GM12878 (cell line): ENCODE results near the gene RBMY1J. TPM values are rescaled to one million over a fixed set of nuclear protein-coding genes. Genes with fewer than 3 reads are reported as not detected.
"Not testable (repeated sequence)": the region's sequence is repeated elsewhere in the genome, so short reads cannot be mapped to it uniquely, and the experiment has no call there.

Source experiments
- ATAC-seq: fragments of 200-7000 bp; cut with Tn5 transposase; 3 replicates; pipeline ENCODE4 v1.9.1; 2020; ENCODE audit warnings: mild to moderate bottlenecking, moderate library complexity
- Bru-seq: library from RNA; stranded (reverse); fragments of 400-500 nt; gene quantifications from one replicate; lab custom pipeline; 2021; lab: Mats Ljungman, UMichigan
- BruChase-seq, 2 experiments: library from RNA; stranded (reverse); fragments of 400-500 nt; gene quantifications; one replicate each; lab custom pipeline; 2021; lab: Mats Ljungman, UMichigan
- BruUV-seq: library from RNA; stranded (reverse); fragments of 400-500 nt; replicated peaks from 2 replicates; lab custom pipeline; 2021; lab: Mats Ljungman, UMichigan
- CTCF ChIA-PET: fragments of 300-600 bp; sonication (Branson Sonifier 250); formaldehyde crosslinking; extraction: SDS; loops from one replicate; lab custom pipeline; 2021; ENCODE audit warnings: inconsistent platforms; lab: Yijun Ruan, JAX
- POLR2A ChIA-PET: fragments of 350-600 bp; formaldehyde crosslinking; extraction: SDS; loops from one replicate; lab custom pipeline; 2021; ENCODE audit warnings: inconsistent platforms; lab: Charles Lee
- RAD21 ChIA-PET: fragments of 300-600 bp; sonication (Branson Sonifier 250); formaldehyde crosslinking; loops from one replicate; lab custom pipeline; 2023; ENCODE audit warnings: antibody characterized with exemption; ENCODE audit not compliant: unreplicated experiment; lab: Charles Lee
- SMC1A ChIA-PET: fragments of 300-600 bp; sonication (Branson Sonifier 250); formaldehyde crosslinking; loops from one replicate; lab custom pipeline; 2023; ENCODE audit not compliant: unreplicated experiment, uncharacterized antibody; lab: Charles Lee
- DNase-seq: peaks from one replicate; pipeline ENCODE4 v3.0.0-alpha.2; 2011; ENCODE audit warnings: low read depth, low spot score
- FAIRE-seq: peaks from 3 replicates; lab custom pipeline; 2011; peaks lifted over from hg19 to GRCh38; lab: Jason Lieb, UNC
- H2AFZ ChIP-seq: 2 replicates; pipeline ENCODE4 v1.6.0; 2011; ENCODE audit warnings: low read depth, low read length, control low read depth; ENCODE audit not compliant: control insufficient read depth
- H3K27ac ChIP-seq: 2 replicates; pipeline ENCODE4 v1.5.1; 2011; ENCODE audit warnings: control low read depth; ENCODE audit not compliant: control insufficient read depth, insufficient read depth
- H3K27me3 ChIP-seq, 2 experiments: replicated peaks in 1 of 2; 2 replicates each; pipeline versions ENCODE4 v1.6.0 to v1.6.1; 2011; ENCODE audit warnings: low read length in 1 of 2; ENCODE audit not compliant: control insufficient read depth in 2 of 2, insufficient read depth in 2 of 2
- H3K36me3 ChIP-seq, 2 experiments: 2 replicates each; pipeline ENCODE4 v1.5.1; 2011; ENCODE audit warnings: low read length in 1 of 2; ENCODE audit not compliant: control insufficient read depth in 2 of 2, insufficient read depth in 2 of 2
- H3K4me1 ChIP-seq: 2 replicates; pipeline ENCODE4 v1.6.1; 2011; ENCODE audit warnings: mild to moderate bottlenecking, low read length, moderate library complexity, mixed read lengths; ENCODE audit not compliant: control insufficient read depth, insufficient read depth
- H3K4me2 ChIP-seq: 2 replicates; pipeline ENCODE4 v1.6.0; 2011; ENCODE audit warnings: control low read depth; ENCODE audit not compliant: control insufficient read depth, insufficient read depth
- H3K4me3 ChIP-seq: fragments of 200-600 bp; sonication (generic); 2 replicates; pipeline ENCODE4 v1.5.1; 2016
- H3K79me2 ChIP-seq: 2 replicates; pipeline ENCODE4 v1.6.0; 2011; ENCODE audit warnings: low read length; ENCODE audit not compliant: control insufficient read depth, insufficient read depth
- H3K9ac ChIP-seq: 2 replicates; pipeline ENCODE4 v1.8.0; 2011; ENCODE audit warnings: low read length, control low read depth, mixed read lengths; ENCODE audit not compliant: control insufficient read depth, insufficient read depth
- H3K9me3 ChIP-seq: replicated peaks from 3 replicates; pipeline ENCODE4 v1.5.1; 2011; ENCODE audit warnings: mild to moderate bottlenecking, low read length; ENCODE audit not compliant: control insufficient read depth, insufficient read depth
- H4K20me1 ChIP-seq: 2 replicates; pipeline ENCODE4 v1.6.0; 2011; ENCODE audit not compliant: control insufficient read depth, insufficient read depth
- BACH1 ChIP-seq: fragments of 450-650 bp; IDR thresholded peaks from 2 replicates; pipeline ENCODE4 v1.6.1; 2017; ENCODE audit warnings: mild to moderate bottlenecking, borderline replicate concordance
- CHD2 ChIP-seq: IDR thresholded peaks from 2 replicates; pipeline ENCODE4 v1.6.1; 2011; ENCODE audit warnings: low read depth, low read length, improper control_type of control experiment, borderline replicate concordance
- NR2C2 ChIP-seq: IDR thresholded peaks from 2 replicates; pipeline ENCODE4 v1.6.1; 2011; ENCODE audit warnings: borderline replicate concordance, low read depth; ENCODE audit not compliant: control insufficient read depth, insufficient read length
- RUNX3 ChIP-seq: IDR thresholded peaks from 2 replicates; pipeline ENCODE4 v1.6.1; 2012; ENCODE audit warnings: low read length, inconsistent platforms
- TCF12 ChIP-seq: IDR thresholded peaks from 2 replicates; pipeline ENCODE4 v1.6.1; 2011; ENCODE audit warnings: low read depth, mild to moderate bottlenecking, low read length
- YY1 ChIP-seq: IDR thresholded peaks from 2 replicates; pipeline ENCODE4 v1.6.1; 2011; ENCODE audit warnings: low read depth, mild to moderate bottlenecking, low read length
- ZBED1 ChIP-seq: IDR thresholded peaks from 2 replicates; pipeline ENCODE4 v1.6.1; 2016; ENCODE audit warnings: borderline replicate concordance
- ZNF592 ChIP-seq: fragments of 450-650 bp; IDR thresholded peaks from 2 replicates; pipeline ENCODE4 v1.6.1; 2017; ENCODE audit warnings: mild to moderate bottlenecking, moderate library complexity
- WGBS: methylation state at CpG from one replicate; pipeline ENCODE4 v1.1.6; 2016; ENCODE audit warnings: low lambda C conversion rate; ENCODE audit not compliant: insufficient replicate concordance, insufficient coverage; ENCODE audit errors: missing lambda C conversion rate; 5-methylcytosine and 5-hydroxymethylcytosine counted together
- in situ Hi-C: fragments of 300-500 bp; cut with MboI; formaldehyde crosslinking; loops from 9 replicates; pipeline ENCODE4 v1.14.3; 2018; ENCODE audit warnings: mixed read lengths
- intact Hi-C: fragments of 100-400 bp; cut with micrococcal nuclease; formaldehyde crosslinking; loops from one replicate; pipeline ENCODE4 v1.14.2; 2022; ENCODE audit not compliant: unreplicated experiment
- long read RNA-seq, 2 experiments: library from polyadenylated mRNA; unstranded; transcript quantifications; one replicate each; pipeline ENCODE4 v2.0.0, GENCODE V29; 2019 to 2020
- polyA minus RNA-seq, 3 experiments: library from RNA; depleted of rRNA, polyadenylated mRNA; stranded (reverse); fragments of >200 nt; gene quantifications; 2 replicates each; pipeline ENCODE4 v1.2.3, GENCODE V29; 2011
- polyA plus RNA-seq, 11 experiments: library from polyadenylated mRNA; depleted of rRNA in 4 of 11; unstranded in 6 of 11; stranded (reverse) in 5 of 11; fragments of >200 nt; fragmentation: Nextera tagmentation in 4 of 11; fragmentation: Illumina TruSeq in 1 of 11; extraction: Ambion mirVana in 4 of 11; extraction: Trizol in 1 of 11; gene quantifications; 1 replicate in 1 of 11; 2 replicates in 10 of 11; pipeline versions ENCODE4 v1.2.1 to v1.2.3, GENCODE V29; 2011 to 2016; ENCODE audit warnings: inconsistent platforms in 2 of 11, missing spikeins in 2 of 11, low read depth in 1 of 11
- total RNA-seq, 4 experiments: library from RNA; depleted of rRNA in 3 of 4; stranded (reverse); fragments of >200 nt in 3 of 4; fragmentation: Illumina TruSeq in 1 of 4; extraction: Trizol in 1 of 4; gene quantifications; 2 replicates each; pipeline versions ENCODE4 v1.2.1 to v1.2.3, GENCODE V29; 2013 to 2021
- TF ChIP-seq, protein P1 (sequence below): fragments of 150-350 bp; IDR thresholded peaks from 2 replicates; pipeline ENCODE4 v1.6.1; 2014; ENCODE audit warnings: mild to moderate bottlenecking, low read depth, low read length

The RBMY1J gene
- not detected in 2 replicates for total RNA-seq (2013; cell fraction: nucleolus; rRNA removed)
- total RNA-seq (2014; rRNA removed): not detected in 2 replicates
- total RNA-seq (2014; rRNA removed; fragmentation: Illumina TruSeq; extraction: Trizol): not detected in 2 replicates
- not detected in 2 replicates for total RNA-seq (2021)
- not detected for polyA plus RNA-seq (2011; ENCODE audit: low read depth)
- not detected in 2 replicates for polyA plus RNA-seq (2011; rRNA removed)
- not detected in 2 replicates for polyA plus RNA-seq (2011; cell fraction: cytosol; rRNA removed)
- polyA plus RNA-seq (2011; cell fraction: nucleus; rRNA removed): not detected in 2 replicates
- not detected in 2 replicates for polyA plus RNA-seq (2012)
- polyA plus RNA-seq (2014; fragmentation: Illumina TruSeq; extraction: Trizol): not detected in 2 replicates
- not detected for polyA plus RNA-seq (2014; fragmentation: Nextera tagmentation; extraction: Ambion mirVana)
- polyA plus RNA-seq (2014; rRNA removed): not detected in 2 replicates
- polyA plus RNA-seq (2016; fragmentation: Nextera tagmentation; extraction: Ambion mirVana): not detected
- not detected in 2 replicates for polyA minus RNA-seq (2011; rRNA and poly(A)+ RNA removed)
- not detected in 2 replicates for polyA minus RNA-seq (2011; cell fraction: cytosol; rRNA and poly(A)+ RNA removed)
- not detected in 2 replicates for polyA minus RNA-seq (2011; cell fraction: nucleus; rRNA and poly(A)+ RNA removed)
- Bru-seq, nascent RNA: not detected
- not detected for BruChase-seq, experiment 1, labeled RNA remaining after a 6-hour chase
- BruChase-seq, experiment 2, labeled RNA remaining after a 2-hour chase: not detected
- long read RNA-seq, experiment 1: 0 reads
- long read RNA-seq, experiment 2: 0 reads

DNA sequence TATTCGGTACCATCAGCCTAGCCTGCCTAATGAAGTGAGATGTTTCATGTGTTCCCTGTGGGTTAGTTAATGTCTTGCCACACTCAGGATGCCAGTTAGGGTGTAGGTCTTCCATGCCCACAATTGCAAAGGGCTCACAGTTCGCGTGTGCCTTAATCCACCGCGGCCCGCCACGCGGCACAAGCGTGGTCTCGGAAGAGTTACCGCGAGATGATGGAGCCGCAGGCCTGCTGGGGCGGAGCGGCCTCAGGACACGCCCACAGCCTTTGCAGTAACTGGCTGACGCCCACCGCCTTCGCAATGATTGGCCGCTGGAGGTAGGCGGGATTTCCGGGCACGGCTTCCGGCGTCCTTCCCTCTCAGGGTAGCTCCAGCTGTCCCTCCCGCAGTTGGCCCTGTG is at the start of gene RBMY1J:
Gene RBMY1J (plus strand): TSS at position 301 of the 400 bp plus-strand sequence. CDS start 2,038 bp downstream, outside the sequence.
- CTCF ChIA-PET, POLR2A ChIA-PET, H3K9me3 ChIP-seq, H3K4me2 ChIP-seq, DNase-seq, ATAC-seq, H3K4me3 ChIP-seq, H3K79me2 ChIP-seq, BruUV-seq, FAIRE-seq, SMC1A ChIA-PET, H3K27ac ChIP-seq, in situ Hi-C loops, H3K4me1 ChIP-seq, H4K20me1 ChIP-seq, intact Hi-C loops, H2AFZ ChIP-seq, H3K9ac ChIP-seq, RAD21 ChIA-PET, H3K36me3 ChIP-seq, H3K27me3 ChIP-seq: not testable (repeated sequence)
- no CpG with 5 or more reads among the region's 26 CpGs for whole genome bisulfite sequencing

DNA sequence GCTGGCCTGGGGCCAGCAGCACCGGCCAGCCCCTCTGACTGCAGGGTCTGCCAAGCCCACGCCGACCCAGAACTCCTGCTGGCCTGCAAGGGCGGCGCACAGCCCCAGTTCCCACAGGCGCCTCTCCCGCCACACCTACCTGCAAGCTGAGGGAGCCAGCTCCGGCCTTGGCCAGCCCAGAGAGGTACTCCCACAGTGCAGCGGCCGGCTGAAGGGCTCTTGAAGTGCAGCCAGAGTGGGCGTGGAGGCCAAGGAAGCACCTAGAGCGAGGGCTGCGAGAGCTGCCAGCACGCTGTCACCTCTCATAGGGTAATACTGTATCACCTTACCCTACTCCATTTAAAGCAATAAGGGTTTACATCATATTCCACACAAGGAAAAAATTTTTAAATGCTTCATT is 35.8 kb upstream of the RBMY1J start:
- ChIA-PET CTCF (no interaction called here), SMC1A (no interaction called here), POLR2A (no interaction called here), RAD21 (no interaction called here)
- BruUV-seq: no TSS peak
- no peak for ATAC-seq
- H3K4me1 ChIP-seq: no peaks in the 10 kb centered on the region
- H3K4me3 ChIP-seq: no peak overlapping the region
- in situ Hi-C loops (no loop called here), intact Hi-C loops (no loop called here)
- H3K4me2 ChIP-seq: no peak overlapping the region
- no peaks in the 10 kb centered on the region for H3K36me3 ChIP-seq
- no peaks in the 10 kb centered on the region for H4K20me1 ChIP-seq
- H3K79me2 ChIP-seq: no peaks in the 10 kb centered on the region
- H3K9me3 ChIP-seq: no peaks in the 10 kb centered on the region
- no peak for FAIRE-seq
- H3K9ac ChIP-seq: no peak overlapping the region
- H3K27ac ChIP-seq: no peak overlapping the region
- DNase-seq: no peak
- H3K27me3 ChIP-seq: no peaks in the 10 kb centered on the region
- no peak overlapping the region for H2AFZ ChIP-seq
- WGBS: no CpG with 5 or more reads among the region's 14 CpGs
- TF ChIP-seq RUNX3 (no peak), CHD2 (no peak), NR2C2 (no peak), BACH1 (no peak), ZBED1 (no peak), YY1 (no peak), TCF12 (no peak), ZNF592 (no peak)
- TF ChIP-seq, protein P1, sequence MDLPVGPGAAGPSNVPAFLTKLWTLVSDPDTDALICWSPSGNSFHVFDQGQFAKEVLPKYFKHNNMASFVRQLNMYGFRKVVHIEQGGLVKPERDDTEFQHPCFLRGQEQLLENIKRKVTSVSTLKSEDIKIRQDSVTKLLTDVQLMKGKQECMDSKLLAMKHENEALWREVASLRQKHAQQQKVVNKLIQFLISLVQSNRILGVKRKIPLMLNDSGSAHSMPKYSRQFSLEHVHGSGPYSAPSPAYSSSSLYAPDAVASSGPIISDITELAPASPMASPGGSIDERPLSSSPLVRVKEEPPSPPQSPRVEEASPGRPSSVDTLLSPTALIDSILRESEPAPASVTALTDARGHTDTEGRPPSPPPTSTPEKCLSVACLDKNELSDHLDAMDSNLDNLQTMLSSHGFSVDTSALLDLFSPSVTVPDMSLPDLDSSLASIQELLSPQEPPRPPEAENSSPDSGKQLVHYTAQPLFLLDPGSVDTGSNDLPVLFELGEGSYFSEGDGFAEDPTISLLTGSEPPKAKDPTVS: no peak
